ENCODE data around the gene ENPP7. TPM values are rescaled to one million over a fixed set of nuclear protein-coding genes. Genes with fewer than 3 reads are reported as not detected.

ENPP7 gene
- total RNA-seq (2021; fragmentation: NEBNext Ultra II Directional; extraction: Animal tissue kit (Norgen Biotek cat#: 25700)) = not detected
- long read RNA-seq = 0 reads

GRCh38 chr17:79730769-79731483 is at the start of gene ENPP7:
TSS of gene ENPP7 (plus strand) at chr17:79730943. CDS start at chr17:79731140, 197 bp downstream.
- Mint-ChIP-seq H3K9me3 (no peaks in the 10 kb centered on the region), H3K27ac (no peak within 1 kb of the TSS), H3K36me3 (ENCODE audit: low read depth) (no peaks in the 10 kb centered on the region), H3K27me3 (ENCODE audit: insufficient read depth) (peaks cover 13% of the 10 kb centered on the region), H3K4me1 (ENCODE audit: low read depth) (no peaks in the 10 kb centered on the region), H3K4me3 (no peak within 1 kb of the TSS)
- no peak for TF ChIP-seq CTCF (IDR thresholded peaks at IDR 0.05)
- DNase-seq = no peak

GRCh38 chr17:79681101-79681621 is 49.6 kb upstream of the ENPP7 start:
- H3K36me3 Mint-ChIP-seq (ENCODE audit: low read depth) = no peaks in the 10 kb centered on the region
- H3K27me3 Mint-ChIP-seq (ENCODE audit: insufficient read depth) = peaks cover 35% of the 10 kb centered on the region
- H3K9me3 Mint-ChIP-seq = no peaks in the 10 kb centered on the region; the same call in 1 of the 2 replicates
- H3K27ac Mint-ChIP-seq = no peak overlapping the region
- TF ChIP-seq CTCF (IDR thresholded peaks at IDR 0.05) = 0 out of 2 replicates have a peak, but pooled peaks have one; percentile 7
- DNase-seq = no peak
- no peaks in the 10 kb centered on the region for H3K4me1 Mint-ChIP-seq (ENCODE audit: low read depth)
- H3K4me3 Mint-ChIP-seq = no peak overlapping the region

- Mint-ChIP-seq H3K27me3 (ENCODE audit: insufficient read depth) (peaks cover 37% of the 10 kb centered on the region), H3K9me3 (no peaks in the 10 kb centered on the region; the same call in 1 of the 2 replicates), H3K27ac (no peak overlapping the region), H3K4me3 (no peak overlapping the region), H3K4me1 (ENCODE audit: low read depth) (no peaks in the 10 kb centered on the region), H3K36me3 (ENCODE audit: low read depth) (no peaks in the 10 kb centered on the region)
- TF ChIP-seq CTCF (IDR thresholded peaks at IDR 0.05) = no peak
- no peak for DNase-seq
Observed at GRCh38 chr17:79681628-79682261, 49.0 kb upstream of the ENPP7 start.

- TF ChIP-seq CTCF (IDR thresholded peaks at IDR 0.05) = no peak
- Mint-ChIP-seq H3K4me1 (ENCODE audit: low read depth) (no peaks in the 10 kb centered on the region), H3K36me3 (ENCODE audit: low read depth) (no peaks in the 10 kb centered on the region), H3K27ac (no peak overlapping the region), H3K9me3 (no peaks in the 10 kb centered on the region; the same call in 1 of the 2 replicates), H3K4me3 (no peak overlapping the region), H3K27me3 (ENCODE audit: insufficient read depth) (peaks cover 37% of the 10 kb centered on the region)
- no peak for DNase-seq
Observed at GRCh38 chr17:79683365-79683764, 47.4 kb upstream of the ENPP7 start.

GRCh38 chr17:79684132-79684985 is 46.4 kb upstream of the ENPP7 start:
- Mint-ChIP-seq H3K9me3 (no peaks in the 10 kb centered on the region; the same call in 1 of the 2 replicates), H3K27ac (no peak overlapping the region), H3K4me3 (no peak overlapping the region), H3K36me3 (ENCODE audit: low read depth) (no peaks in the 10 kb centered on the region), H3K4me1 (ENCODE audit: low read depth) (no peaks in the 10 kb centered on the region), H3K27me3 (ENCODE audit: insufficient read depth) (peaks cover 42% of the 10 kb centered on the region)
- no peak for TF ChIP-seq CTCF (IDR thresholded peaks at IDR 0.05)
- DNase-seq = no peak

All from HFFc6 (cell line).